Cerebellar cortex (tissue), 1 donor: Measurements from ENCODE around the gene PKD2.

Source experiments
- DNase-seq: peaks from one replicate; pipeline ENCODE4 v3.0.0-alpha.2; 2015; ENCODE audit warnings: low spot score

The PKD2 gene

DNA sequence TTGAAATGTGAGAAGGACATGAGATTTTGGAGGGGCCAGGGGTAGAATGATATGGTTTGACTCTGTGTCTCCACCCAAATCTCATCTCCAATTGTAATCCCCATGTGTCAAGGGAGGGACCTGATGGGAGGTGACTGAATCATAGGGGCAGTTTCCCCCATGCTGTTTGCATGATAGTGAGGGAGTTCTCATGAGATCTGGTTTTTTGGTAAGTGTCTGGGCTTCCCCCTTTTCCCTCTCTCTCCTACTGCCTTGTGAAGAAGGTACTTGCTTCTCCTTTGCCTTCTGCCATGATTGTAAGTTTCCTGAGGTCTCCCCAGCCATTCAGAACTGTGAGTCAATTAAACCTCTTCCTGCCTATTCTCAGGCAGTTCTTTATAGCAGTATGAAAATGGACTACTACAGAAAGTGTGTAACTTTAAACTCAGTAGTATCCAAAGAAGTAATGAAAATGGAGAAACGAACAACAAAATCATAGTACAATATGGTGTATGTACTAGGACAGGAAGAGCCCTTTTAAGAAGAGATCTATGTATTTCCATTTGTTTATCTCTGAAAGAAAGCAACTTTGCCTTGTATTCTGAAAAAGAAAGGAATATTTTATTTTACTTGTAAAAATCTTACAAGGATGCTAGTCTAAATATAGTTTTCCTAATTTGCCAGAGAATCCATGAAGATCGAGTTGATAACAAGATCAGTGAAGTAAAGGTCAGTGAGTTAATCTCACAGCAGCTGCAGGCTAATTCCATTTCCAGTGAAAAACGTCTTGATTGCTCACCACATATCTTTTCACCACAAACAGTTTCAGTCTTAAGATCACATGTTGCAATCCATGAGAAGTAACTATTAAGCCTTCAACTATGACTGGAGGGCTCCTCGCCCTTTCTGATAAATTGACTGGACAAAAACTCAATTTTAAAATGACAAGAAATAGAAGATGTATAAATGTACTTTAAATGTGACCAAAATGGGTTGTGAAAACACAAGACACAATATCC, 20.5 kb downstream of the PKD2 start:
- DNase-seq, result no peak

DNA sequence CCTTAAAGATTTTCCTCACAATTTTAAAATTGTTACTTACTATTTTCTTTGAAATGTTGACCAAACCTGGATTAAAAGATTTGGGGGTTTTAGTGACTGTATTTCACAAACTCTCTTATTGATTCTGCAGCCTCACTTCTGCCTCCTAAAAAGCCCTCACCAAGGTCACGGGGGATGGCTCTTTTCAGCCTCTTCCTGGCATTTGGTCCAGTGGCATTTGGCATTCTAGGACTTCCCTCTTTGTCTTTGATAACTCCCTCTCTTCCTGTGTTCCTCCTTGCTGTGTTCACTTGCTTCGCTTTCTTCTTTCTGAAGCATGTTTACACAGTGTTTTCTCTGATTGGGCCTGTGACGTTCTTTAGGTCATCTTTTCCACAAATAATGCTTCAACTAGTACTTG, 21.5 kb downstream of the PKD2 start:
- DNase-seq, result no peak

DNA sequence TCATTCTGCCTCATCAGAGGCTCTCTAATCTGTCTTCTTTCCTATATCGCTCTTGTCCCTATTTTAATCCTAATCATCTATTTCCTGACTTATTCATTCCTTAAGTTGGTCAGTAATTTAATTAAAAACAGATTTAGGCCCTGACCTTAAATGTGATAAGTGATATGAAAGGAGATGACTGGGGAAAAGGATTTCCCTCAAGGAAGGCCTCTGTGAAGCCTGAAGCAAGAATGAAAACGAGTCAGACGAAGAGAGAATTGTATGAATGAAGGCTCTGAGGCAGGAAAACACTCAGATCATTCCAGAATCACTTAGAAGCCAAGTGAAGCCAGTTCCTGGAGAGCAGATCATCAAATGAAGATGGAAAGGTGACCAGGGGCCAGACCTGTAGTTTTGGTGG, 22.1 kb downstream of the PKD2 start:
- DNase-seq, result no peak

DNA sequence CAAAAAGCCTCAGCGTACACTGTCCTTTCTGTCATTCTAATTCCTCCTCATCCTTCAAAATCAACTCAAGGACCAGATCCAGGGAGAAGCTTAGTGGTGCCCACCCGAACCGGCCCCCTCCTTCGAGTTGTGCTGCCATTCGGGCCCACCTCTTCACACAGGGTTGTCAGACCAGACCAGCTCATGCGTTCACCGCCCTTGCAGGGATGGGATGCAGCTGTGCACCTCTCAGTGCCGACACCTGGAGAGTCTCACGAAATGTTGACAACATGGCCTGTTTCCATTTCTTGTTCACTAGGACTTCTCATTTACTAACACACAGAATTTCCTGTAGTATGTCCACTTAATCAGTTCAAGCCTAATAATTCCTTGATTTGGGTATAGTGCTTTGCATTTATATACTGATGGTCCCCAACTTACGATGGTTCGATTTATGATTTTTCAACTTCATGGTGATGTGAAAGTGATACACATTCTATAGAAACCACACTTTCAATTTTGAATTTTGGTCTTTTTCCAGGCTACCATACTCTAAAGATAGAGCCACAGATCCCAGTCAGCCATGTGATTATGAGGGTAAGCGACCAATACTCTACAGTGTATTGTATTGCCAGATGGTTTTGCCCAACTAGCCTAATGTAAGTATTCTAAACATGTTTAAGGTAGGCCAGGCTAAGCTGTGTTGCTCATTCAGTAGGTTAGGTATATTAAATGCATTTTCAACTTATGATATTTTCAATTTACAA, 23.3 kb downstream of the PKD2 start:
- no peak for DNase-seq

DNA sequence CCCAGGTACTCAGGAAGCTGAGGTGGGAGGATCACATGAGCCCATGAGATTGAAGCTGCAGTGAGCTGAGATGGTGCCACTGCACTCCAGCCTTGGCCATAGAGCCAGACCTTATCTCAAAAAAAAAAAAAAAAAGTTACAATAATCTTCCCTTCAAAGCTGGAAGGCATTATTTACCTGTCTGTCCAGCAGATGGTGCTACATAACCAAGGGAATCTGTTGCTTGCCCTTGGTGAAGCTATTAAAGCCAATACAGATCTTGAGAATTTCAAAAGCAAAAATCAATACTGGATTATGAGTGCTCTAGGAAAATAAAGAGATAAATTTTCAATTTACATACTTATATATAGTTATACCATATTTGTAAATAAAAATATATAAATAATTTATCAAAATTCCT, 25.9 kb downstream of the PKD2 start:
- DNase-seq, result peak; percentile 67

DNA sequence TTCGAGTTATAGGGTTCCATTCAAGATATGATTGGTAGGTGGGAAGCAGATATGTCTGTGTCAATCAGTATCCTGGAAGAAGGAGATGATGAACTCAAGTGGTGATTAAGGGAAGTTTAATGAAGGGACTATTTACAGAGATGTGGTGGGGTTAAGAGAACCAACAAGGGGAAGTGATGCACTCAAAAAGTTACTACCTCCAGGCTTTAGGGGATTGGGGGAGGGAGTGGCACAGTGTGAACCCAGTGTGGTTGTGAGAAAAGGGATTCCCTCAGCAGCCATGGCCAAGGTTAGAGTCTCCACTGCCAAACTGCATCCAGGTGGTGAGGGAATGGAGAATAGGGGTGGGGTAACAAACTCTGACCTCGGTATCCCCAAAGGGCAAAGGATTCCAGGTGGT, 27.9 kb downstream of the PKD2 start:
- no peak for DNase-seq

DNA sequence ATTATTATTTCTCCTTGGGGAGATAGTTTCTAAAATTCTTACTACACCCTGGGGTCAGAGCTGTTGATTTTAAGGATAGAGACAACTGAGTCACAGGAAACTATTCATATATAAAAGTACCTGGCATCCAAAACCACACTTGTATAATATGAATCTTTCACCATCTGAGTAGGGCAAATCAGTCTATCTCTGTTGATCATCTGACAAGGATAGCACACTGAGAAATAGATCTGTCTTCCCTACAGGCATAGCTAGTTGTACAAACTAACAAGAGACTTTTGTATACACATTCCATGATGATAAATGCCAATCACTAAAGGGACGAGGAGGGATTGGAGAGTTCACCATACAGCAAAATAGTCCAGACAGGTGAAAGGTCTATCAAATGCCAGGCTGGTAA, 30.0 kb downstream of the PKD2 start:
- no peak for DNase-seq

DNA sequence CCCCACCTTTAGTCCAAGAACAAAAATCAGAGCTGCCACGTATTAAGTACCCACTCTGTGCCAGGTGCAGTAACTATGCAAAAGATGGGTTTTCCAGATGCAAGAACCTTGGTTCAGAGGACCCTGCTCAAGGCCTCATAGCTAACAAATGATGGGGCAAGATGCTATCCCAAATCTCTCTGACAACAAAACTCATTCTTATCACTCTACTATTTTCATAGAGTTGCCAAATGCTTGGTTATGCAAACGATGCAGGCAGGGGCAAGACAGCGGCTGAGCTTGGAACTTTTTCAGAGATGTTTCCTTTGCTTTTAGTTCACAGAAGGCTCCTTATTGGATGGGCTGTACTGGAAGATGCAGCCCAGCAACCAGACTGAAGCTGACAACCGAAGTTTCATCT, 30.5 kb downstream of the PKD2 start:
- DNase-seq, result no peak

DNA sequence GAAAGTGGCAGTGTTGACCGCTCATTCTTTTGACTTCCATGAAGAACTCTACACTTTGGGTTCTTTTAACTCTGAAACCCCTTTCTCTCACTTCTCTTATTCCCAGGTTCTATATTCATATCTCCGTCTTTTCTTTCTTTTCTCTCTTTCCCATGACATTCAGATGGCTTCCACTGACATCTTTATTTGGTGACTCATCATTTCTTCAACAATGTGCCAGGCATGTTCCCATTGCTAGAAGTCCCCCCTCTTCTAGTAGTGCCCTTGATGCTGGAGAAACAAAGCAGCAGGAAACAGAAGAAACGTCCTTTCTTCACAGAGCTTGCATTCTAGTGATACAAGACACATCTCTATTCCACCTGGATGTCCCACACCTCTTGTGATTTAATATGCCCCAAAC, 33.3 kb downstream of the PKD2 start:
- DNase-seq, result no peak

DNA sequence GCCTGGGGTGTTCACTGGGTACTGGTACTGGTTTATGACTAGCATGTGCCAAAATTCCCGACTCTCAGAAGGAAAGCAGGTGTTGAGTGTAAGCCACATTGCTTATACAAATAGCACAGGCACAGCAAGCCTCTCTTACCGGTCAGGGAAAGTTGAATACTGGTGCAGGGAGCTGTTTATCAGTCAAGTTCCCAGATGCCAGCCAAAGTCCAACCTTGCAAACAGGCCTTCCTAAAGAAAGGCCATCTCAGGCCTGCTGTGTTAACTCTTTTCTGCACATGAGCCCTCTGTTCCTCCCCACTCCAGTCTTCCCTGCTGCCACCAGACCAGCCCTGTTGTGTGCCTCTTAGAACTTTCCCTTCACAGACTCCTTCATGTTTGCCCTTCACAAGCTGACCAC, 34.2 kb downstream of the PKD2 start:
- no peak for DNase-seq

DNA sequence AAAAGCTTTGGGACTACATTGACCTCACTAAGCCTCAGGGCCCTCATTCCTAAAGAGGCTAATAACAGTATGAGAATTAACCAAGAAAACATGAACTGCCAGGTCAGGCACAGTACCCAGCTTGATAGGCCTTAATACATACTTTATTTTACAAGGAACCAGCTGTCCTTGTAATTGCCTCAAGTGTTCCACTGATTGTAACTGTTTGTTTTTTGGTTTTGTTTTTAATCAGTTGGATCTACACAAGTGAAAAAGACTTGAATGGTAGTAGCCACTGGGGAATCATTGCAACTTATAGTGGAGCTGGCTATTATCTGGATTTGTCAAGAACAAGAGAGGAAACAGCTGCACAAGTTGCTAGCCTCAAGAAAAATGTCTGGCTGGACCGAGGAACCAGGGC, 35.6 kb downstream of the PKD2 start:
- no peak for DNase-seq

DNA sequence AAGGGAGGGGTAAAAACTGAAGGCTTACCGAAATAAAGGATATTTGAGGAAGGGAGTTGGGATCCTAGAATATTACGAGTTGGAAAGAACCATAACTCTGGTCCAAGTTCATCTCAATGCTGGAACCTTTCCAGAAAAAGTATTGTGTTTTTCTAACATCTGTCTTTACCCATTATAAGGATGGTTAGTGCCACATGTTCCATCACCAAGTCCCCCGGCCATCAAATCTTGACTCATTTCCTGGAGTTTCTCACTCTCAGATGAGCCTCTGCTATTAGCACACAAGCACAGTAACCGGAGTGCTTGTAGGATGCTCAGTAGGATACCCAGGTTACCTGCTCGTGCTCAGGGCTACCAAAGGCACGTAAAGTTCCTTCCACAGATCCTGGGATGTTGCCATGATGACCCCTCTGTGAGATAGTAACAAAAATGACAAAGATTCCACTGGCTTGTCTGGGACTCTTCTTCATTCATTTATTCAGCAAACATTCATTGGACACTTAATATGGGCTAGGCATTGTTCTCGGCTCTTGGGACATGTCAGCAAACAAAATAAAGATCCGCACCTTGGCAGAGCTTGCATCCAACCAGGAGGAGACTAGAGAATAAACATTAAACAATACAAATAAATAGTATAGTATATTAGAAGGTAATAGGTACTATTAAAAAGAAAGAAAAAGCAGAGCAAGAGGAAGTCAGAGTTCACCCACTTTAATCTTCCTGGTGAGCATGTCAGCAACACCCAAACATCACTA, 36.3 kb downstream of the PKD2 start:
- DNase-seq, result no peak

DNA sequence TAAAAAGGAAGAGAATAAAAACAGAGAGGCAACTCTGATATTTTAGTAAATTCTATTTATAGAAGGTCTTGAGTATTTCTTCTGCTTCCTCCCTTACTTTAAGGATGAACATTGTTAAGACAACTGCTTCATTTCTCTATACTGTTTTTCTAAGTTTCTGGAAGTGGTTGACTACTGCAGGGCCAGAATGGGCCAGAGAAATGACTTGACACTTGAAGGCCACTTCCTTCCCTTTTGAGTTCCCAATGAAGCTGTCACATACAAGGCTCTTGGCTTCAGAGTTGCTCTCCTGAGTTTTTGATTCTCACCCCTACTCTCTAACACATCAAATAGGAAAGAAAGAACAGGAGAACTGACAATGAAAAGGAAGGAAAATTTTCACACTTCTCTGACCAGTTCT, 37.6 kb downstream of the PKD2 start:
- DNase-seq, result no peak

DNA sequence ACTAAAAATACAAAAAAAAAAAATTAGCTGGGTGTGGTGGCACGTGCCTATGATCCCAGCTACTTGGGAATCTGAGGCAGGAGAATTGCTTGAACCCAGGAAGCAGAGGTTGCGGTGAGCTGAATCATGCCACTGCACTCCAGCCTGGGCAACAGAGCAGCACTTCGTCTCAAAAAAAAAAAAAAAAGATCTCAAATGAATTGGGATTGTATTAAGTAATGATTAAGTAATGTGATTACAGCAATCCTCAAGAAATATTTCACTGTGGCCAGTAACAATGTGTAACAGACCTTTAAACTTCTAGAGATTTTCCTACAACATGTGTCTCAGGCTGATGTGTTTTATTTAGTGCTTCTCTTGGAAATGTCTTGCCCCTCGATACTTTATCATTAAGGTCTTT, 46.8 kb downstream of the PKD2 start:
- DNase-seq, result no peak

DNA sequence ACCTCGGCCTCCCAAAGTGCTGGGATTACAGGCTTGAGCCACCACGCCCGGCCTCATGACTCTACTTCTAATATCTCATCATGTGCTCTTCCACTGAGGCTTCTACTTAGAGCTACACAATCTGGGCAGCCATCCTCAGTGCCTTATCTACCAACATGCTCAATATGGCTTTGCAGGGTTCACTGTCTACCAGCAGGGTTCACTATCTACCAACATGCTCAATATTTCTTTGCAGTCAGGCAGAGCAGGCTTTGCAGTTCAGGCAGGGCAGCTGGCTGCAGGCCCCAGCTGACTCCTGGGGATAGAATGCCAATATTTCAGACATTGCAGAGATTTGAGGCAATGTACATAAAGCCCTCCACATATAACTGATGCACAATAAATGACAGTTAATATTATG, 47.5 kb downstream of the PKD2 start:
- peak; percentile 57 for DNase-seq

DNA sequence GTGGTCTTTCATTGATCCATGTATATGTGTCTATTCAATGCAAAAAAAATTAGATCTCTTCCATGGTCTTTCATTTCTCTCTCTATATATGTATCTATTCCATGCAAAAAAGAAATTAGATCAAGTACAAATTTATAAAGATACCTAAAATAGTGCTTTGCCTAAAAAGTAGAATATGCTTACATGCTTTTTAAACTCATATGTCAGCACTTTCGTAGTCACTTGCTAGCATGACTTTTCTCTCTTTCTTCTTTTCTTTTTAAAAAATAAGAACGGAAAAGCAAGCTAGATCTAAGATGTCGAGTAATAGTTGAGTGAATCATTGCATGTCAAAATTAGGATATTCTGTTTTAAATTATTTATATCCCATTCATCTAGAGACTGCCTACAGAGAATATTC, 50.9 kb downstream of the PKD2 start:
- DNase-seq, result no peak

DNA sequence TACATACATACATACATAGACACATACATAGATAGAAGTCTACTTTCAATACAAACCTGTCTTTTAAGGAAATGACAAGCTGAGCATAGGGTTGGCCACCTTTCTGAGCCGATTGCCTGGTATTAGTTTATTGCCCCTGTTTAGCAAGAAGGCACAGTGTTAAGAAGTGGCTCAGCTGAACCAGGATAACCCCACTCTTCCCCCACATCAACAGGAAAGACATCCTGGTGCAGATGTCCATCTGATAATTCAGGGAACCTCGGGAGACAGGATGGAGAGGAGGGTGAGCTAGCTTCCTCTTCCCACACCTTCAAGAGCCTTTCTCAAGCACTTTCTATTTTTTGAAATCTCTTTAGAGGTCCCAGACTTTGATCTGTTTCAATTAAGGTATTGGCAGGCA, 52.3 kb downstream of the PKD2 start:
- no peak for DNase-seq

DNA sequence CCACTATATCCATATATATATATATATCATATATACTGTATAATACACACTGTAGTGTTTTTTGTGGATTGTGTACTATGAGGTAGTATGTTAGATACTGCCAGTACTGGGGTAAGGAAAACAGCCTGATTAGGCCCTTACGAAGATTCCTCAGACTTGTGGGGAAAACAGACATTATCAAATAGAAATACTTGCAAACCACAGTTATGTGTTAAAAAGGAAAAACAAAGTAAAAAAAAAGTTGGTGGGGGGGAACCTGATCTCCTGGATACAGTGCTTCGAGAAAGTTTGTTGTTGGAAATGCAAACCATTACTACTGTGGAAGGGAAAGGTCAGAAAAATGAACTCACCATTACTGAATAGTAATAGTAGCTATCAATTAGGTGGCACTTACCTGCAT, 53.0 kb downstream of the PKD2 start:
- no peak for DNase-seq

DNA sequence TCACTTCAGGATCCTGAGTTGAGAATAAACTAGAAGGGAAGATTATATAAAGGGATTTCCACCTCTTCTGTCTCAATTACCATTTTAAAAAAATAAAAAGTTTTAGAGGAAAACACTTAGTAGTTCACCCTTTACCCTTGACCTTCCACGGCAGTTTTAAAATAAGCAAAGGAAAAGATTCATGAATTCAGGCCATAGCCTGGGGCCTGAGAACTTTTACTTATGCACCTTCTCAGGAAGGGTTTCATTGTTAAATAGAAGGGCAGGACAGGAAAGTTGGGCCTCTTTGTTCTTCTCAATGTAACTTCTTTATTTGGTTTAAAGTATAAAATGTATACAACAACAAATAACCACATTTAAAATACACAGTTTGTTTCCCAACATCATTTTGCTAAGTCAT, 54.9 kb downstream of the PKD2 start:
- no peak for DNase-seq

DNA sequence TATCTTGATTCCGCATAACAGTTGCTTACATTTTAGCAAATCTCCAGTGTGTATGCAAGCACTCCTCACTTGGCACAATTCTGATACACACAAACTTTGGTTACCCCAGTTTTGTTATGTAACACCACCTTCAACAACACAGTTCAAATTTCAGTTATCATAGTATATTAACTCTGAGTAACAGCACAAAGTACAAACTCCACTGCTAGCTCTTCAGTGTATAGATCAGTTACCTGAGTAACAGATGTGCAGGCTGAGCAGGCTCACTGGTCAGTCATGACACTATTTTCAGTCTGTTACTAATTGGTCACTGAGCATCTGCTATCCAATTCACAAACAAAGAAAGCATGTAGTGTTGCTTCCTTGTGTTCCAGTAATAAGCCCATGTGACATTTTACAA, 55.4 kb downstream of the PKD2 start:
- DNase-seq, result no peak

DNA sequence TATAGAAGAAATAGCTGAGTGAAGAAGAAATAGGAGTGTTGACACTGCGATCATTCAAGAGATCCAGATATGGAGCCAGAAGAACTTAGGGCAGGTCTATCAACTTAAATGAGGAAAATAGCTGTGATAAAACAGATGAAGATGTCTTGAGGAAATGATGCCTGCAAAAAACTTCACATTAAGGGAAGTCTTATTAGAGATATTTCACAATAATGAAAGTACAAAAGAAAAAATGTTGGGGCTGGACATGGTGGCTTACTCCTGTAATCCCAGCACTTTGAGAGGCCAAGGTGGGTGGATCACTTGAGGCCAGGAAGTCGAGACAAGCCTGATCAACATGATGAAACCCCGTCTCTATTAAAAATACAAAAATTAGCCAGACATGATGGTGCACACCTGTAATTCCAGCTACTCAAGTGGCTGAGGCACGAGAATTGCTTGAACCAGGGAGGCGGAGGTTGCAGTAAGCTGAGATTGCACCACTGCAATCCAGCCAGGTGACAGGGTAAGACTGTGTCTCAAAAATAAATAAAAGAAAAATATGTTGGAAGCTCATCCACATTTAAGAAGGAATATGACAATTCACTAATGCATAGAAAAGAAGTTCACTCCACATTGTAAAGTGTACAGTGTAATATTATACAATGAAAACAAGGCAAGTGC, 56.3 kb downstream of the PKD2 start:
- no peak for DNase-seq

DNA sequence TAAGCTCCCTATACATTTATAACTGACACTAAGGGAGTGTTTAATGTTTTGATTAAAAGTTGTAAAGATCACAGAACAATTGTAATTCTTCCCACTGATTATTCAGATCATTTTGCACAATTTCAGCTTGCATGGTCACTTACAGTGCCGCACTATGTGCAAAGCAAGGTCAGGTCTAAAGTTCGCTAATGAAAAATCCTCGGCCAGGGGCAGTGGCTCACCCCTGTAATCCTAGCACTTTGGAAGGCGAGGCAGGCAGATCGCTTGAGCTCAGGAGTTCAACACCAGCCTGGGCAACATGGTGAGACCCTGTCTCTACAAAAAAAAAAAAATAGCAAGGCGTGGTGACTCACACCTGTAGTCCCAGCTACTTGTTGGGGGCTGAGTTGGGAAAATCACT, 57.0 kb downstream of the PKD2 start:
- no peak for DNase-seq
